Gastroesophageal sphincter (tissue), 4 donors: ENCODE data around the gene BICC1. TPM values are rescaled to one million over a fixed set of nuclear protein-coding genes. Genes with fewer than 3 reads are reported as not detected.

ENCODE experiments used
- ATAC-seq: fragments of 150-250 bp; one replicate; pipeline ENCODE4 v1.9.1; 2016; ENCODE audit warnings: mild to moderate bottlenecking, moderate library complexity
- H3K27ac ChIP-seq, 4 donors: fragments of 200-600 bp; sonication (generic) in 3 of 4; 1 replicate in 3 of 4; 2 replicates in 1 of 4; pipeline ENCODE4 v1.5.1; 2016 to 2019
- H3K27me3 ChIP-seq: fragments of 200-600 bp; sonication (generic); one replicate; pipeline ENCODE4 v1.5.1; 2019
- H3K36me3 ChIP-seq, 2 donors: fragments of 200-600 bp; sonication (generic); one replicate each; pipeline ENCODE4 v1.5.1; 2019; ENCODE audit warnings: control low read depth in 1 of 2
- H3K4me1 ChIP-seq, 3 donors: fragments of 200-600 bp; sonication (generic); 1 replicate in 2 of 3; 2 replicates in 1 of 3; pipeline ENCODE4 v1.5.1; 2016 to 2019; ENCODE audit warnings: control low read depth in 2 of 3
- H3K4me3 ChIP-seq, 2 donors: fragments of 200-600 bp; sonication (generic); one replicate each; pipeline ENCODE4 v1.5.1; 2019; ENCODE audit warnings: mild to moderate bottlenecking in 1 of 2, moderate library complexity in 1 of 2
- H3K9me3 ChIP-seq, 3 donors: fragments of 200-600 bp; sonication (generic); one replicate each; pipeline ENCODE4 v1.5.1; 2017 to 2019; ENCODE audit warnings: control low read depth in 2 of 3
- EP300 ChIP-seq: sonication (generic); formaldehyde crosslinking; IDR thresholded peaks from one replicate; pipeline ENCODE4 v1.6.1; 2017; ENCODE audit warnings: antibody characterized with exemption, mild to moderate bottlenecking
- POLR2A ChIP-seq, 2 donors: fragments of 450-650 bp; IDR thresholded peaks; one replicate each; pipeline ENCODE4 v1.6.1; 2017; ENCODE audit warnings: antibody characterized with exemption in 2 of 2, mild to moderate bottlenecking in 2 of 2, moderate library complexity in 1 of 2
- POLR2AphosphoS5 ChIP-seq: sonication (generic); formaldehyde crosslinking; IDR thresholded peaks from one replicate; pipeline ENCODE4 v1.6.1; 2017; ENCODE audit warnings: antibody characterized with exemption
- WGBS, 2 donors: methylation state at CpG; one replicate each; pipeline ENCODE4 v1.1.5; 2018; ENCODE audit warnings: low coverage in 1 of 2; 5-methylcytosine and 5-hydroxymethylcytosine counted together
- total RNA-seq, 4 donors: library from RNA; depleted of rRNA; stranded (reverse); fragments of >200 nt; gene quantifications; one replicate each; pipeline ENCODE4 v1.1.0, GENCODE V29; 2016
- TF ChIP-seq, protein P1 (sequence below), 4 experiments: fragments of 200-600 bp in 2 of 4; fragments of 450-650 bp in 2 of 4; sonication (generic) in 1 of 4; IDR thresholded peaks; one replicate each; pipeline ENCODE4 v1.5.1; 2017 to 2019; ENCODE audit warnings: antibody characterized with exemption in 4 of 4, mild to moderate bottlenecking in 2 of 4, moderate library complexity in 2 of 4

BICC1 gene
- total RNA-seq, 4 donors from 2014 or later, result 18.6 to 27.8 (median 22.5) TPM

DNA sequence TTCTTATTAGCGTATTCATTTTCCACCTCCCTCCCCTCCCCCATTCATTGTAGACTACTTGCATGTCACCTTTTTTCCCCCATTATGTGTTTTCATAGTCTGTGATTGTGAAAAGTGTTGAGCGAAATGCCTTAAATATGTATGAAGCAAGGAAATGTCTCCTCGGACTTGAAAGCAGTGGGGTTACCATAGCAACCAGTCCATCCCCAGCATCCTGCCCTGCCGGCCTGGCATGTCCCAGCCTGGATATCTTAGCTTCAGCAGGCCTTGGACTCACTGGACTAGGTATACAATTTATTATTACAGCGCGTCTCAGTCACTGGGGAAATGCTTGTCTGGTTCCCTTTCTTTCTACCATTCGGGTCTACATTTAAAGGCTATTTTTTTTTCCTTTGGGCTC is 283.6 kb downstream of the BICC1 start:
- H3K36me3 ChIP-seq, result peaks cover 0 to 19% of the 10 kb centered on the region in 2 donors
- 88 to 100% methylated on average over 3 to 7 of the region's 7 CpGs for WGBS, 2 donors

DNA sequence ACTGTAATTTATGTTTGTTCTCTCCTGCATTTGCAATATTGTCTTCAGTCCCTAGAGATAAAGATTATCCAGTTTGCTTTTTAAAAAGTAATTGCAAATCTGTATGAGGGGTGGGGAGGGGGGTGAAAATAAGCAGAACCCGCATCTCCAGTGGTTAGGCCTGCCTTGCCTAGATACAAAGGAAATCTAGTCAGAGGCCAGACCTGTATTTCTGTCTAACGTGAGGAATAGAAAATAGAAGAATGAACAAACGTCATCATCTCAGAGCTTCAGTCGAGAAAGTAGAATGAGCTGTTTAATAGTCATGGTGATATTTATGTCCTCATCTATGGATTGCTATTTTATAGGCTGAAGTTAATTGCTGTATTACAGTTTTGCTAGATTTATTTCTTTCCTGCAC is 284.2 kb downstream of the BICC1 start:
- Histone ChIP-seq H3K9me3 (no peaks in the 10 kb centered on the region), H3K27ac (no peak overlapping the region), H3K4me3 (no peak overlapping the region), H3K36me3 (peaks cover 0 to 23% of the 10 kb centered on the region in 2 donors), H3K4me1 (peaks cover 0 to 10% (median 0%) of the 10 kb centered on the region in 3 donors), H3K27me3 (no peaks in the 10 kb centered on the region)
- ATAC-seq, result no peak
- no peak for TF ChIP-seq POLR2A (IDR thresholded peaks at IDR 0.05)
- TF ChIP-seq EP300, result no peak
- no peak for TF ChIP-seq POLR2AphosphoS5
- TF ChIP-seq, protein P1, sequence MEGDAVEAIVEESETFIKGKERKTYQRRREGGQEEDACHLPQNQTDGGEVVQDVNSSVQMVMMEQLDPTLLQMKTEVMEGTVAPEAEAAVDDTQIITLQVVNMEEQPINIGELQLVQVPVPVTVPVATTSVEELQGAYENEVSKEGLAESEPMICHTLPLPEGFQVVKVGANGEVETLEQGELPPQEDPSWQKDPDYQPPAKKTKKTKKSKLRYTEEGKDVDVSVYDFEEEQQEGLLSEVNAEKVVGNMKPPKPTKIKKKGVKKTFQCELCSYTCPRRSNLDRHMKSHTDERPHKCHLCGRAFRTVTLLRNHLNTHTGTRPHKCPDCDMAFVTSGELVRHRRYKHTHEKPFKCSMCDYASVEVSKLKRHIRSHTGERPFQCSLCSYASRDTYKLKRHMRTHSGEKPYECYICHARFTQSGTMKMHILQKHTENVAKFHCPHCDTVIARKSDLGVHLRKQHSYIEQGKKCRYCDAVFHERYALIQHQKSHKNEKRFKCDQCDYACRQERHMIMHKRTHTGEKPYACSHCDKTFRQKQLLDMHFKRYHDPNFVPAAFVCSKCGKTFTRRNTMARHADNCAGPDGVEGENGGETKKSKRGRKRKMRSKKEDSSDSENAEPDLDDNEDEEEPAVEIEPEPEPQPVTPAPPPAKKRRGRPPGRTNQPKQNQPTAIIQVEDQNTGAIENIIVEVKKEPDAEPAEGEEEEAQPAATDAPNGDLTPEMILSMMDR (IDR thresholded peaks at IDR 0.05), result no peak
- 60 to 69% methylated on average over 4 of the region's 4 CpGs for WGBS, 2 donors

More for the DNA sequence above, 283.6 kb downstream of the BICC1 start:
- no peak for ATAC-seq
- Histone ChIP-seq H3K4me1 (peaks cover 0 to 13% (median 0%) of the 10 kb centered on the region in 3 donors), H3K27ac (no peak overlapping the region), H3K4me3 (no peak overlapping the region), H3K27me3 (no peaks in the 10 kb centered on the region), H3K9me3 (no peaks in the 10 kb centered on the region)
- TF ChIP-seq POLR2A (IDR thresholded peaks at IDR 0.05) (no peak), EP300 (no peak), POLR2AphosphoS5 (no peak)
- TF ChIP-seq, protein P1 (IDR thresholded peaks at IDR 0.05), result no peak

DNA sequence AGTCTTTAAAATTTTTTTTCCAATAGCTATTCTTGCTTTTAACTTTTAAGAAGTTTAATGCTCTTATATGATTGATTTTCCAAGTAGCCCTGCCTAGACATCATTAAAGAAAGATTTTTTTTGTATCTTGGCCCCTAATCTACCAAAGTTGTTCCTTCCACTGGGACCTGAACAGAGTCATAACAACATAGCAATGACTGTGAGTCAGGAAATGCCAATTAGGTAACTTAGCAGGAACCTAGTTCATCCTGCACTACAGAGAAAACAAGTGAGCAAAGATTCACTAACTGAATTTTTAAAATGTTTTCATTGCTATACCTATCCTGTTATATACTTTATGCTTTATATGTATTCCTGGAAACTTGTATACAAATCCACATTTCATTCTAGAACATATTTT is 284.7 kb downstream of the BICC1 start:
- Histone ChIP-seq H3K27me3 (no peaks in the 10 kb centered on the region), H3K36me3 (peaks cover 0 to 23% of the 10 kb centered on the region in 2 donors), H3K9me3 (no peaks in the 10 kb centered on the region), H3K4me1 (peaks cover 0 to 12% (median 0%) of the 10 kb centered on the region in 3 donors), H3K27ac (no peak overlapping the region), H3K4me3 (no peak overlapping the region)
- no peak for TF ChIP-seq POLR2A (IDR thresholded peaks at IDR 0.05)
- TF ChIP-seq, protein P1 (IDR thresholded peaks at IDR 0.05), result no peak
- no peak for TF ChIP-seq EP300
- peak; percentile 60 for ATAC-seq

DNA sequence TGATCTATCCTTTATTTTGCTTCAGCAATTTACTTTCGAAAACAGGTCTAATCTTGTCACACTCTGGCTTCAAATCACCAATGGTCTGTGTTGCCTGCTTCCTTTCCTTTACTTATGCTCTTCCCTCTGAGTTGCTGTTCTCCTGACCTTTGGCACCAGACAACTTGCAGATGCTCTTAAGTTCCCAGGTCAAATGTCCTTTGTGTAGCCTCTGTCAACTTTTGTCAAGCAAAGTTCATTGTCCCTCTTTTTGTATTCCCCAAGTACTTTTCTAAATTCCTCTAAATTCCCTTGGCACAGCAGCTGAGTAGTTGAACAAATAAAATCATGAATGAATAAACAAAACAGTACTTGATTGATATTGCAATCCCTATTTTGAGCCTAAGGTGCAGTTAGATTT is 289.4 kb downstream of the BICC1 start:
- ATAC-seq, result no peak
- TF ChIP-seq POLR2AphosphoS5, result no peak

DNA sequence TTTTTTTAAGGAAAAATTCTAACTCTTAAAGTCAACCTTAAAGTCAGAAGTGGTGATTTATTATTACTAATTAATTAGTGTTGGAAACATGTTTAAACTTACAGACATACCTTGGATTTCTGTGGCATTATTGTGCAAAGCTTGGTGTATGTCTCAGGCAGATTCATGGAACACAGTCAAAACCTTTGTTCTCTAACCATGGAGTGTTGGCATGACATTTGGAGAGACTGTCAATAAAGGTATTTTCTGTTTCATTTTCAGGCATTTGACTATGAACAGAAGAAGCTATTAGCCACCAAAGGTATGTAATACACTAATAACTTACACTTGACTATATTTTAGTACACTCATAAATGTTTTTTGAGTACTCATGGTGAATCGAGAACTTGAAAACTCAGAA is 293.7 kb downstream of the BICC1 start:
- no peaks in the 10 kb centered on the region for H3K27me3 ChIP-seq
- H3K36me3 ChIP-seq, result peaks cover 0 to 58% of the 10 kb centered on the region in 2 donors
- WGBS, 2 donors, result 91 to 100% methylated on average over 1 of the region's 1 CpG
- TF ChIP-seq POLR2AphosphoS5 (no peak), POLR2A (IDR thresholded peaks at IDR 0.05) (no peak), EP300 (no peak)
- TF ChIP-seq, protein P1 (IDR thresholded peaks at IDR 0.05), result no peak
- H3K9me3 ChIP-seq, result no peaks in the 10 kb centered on the region
- H3K4me1 ChIP-seq, result peaks cover 0 to 3% (median 0%) of the 10 kb centered on the region in 3 donors
- H3K4me3 ChIP-seq, result no peak overlapping the region
- no peak for ATAC-seq
- no peak overlapping the region for H3K27ac ChIP-seq

More for the DNA sequence above, 289.4 kb downstream of the BICC1 start:
- Histone ChIP-seq H3K9me3 (no peaks in the 10 kb centered on the region), H3K4me1 (peaks cover 0 to 5% (median 0%) of the 10 kb centered on the region in 3 donors), H3K4me3 (no peak overlapping the region), H3K27ac (no peak overlapping the region), H3K27me3 (no peaks in the 10 kb centered on the region), H3K36me3 (peaks cover 0 to 40% of the 10 kb centered on the region in 2 donors)
- 82 to 89% methylated on average over 1 of the region's 1 CpG for WGBS, 2 donors
